GM21447 (cell line): Measurements from ENCODE around the gene RNF133.
"Not testable (repeated sequence)": the region's sequence is repeated elsewhere in the genome, so short reads cannot be mapped to it uniquely, and the experiment has no call there.

Experiments
- ATAC-seq: cut with Tn5 transposase; IDR thresholded peaks from one replicate; pipeline ENCODE4 v1.9.1; 2021; ENCODE audit not compliant: unreplicated experiment

Gene RNF133

GRCh38 chr7:122691569-122692235, 7.2 kb downstream of the RNF133 start:
- ATAC-seq, result no peak

DNA sequence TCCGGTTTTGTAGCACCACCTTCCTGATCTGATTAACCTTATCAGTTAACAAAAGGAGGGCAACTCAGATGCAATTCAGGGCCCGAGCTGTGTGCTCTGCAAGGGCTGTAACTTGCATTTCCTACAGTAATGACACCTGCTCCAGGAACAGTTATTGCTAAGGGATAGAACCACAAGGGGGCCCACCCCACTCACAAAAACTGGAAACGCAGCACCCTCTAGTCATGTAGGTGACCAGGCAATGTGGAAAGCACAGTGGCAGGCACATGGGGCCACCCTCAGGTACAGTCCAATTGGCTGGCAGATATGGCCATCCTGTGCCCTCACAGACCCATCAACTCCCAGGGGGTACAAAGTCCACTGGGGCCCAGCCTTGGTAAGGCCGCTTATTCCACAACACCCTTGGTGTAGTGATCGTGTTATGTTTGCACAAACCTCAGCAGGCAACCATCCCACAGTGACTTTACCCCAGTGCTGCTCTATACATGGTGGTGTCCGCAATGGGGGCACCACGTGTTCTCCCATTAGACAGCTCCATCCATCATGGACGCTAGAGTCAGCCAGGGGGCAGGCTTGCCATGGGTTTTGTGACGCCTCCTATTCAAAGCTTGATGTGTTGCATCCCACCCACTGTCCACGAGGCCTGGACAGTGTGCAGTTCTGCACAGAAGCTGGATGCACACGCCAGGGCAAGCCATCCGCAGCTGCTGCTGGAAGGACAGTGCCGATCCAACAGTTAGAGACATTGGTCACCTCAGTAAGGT, 9.4 kb downstream of the RNF133 start:
- ATAC-seq, result no peak

GRCh38 chr7:122688400-122688998, 10.4 kb downstream of the RNF133 start:
- no peak for ATAC-seq

DNA sequence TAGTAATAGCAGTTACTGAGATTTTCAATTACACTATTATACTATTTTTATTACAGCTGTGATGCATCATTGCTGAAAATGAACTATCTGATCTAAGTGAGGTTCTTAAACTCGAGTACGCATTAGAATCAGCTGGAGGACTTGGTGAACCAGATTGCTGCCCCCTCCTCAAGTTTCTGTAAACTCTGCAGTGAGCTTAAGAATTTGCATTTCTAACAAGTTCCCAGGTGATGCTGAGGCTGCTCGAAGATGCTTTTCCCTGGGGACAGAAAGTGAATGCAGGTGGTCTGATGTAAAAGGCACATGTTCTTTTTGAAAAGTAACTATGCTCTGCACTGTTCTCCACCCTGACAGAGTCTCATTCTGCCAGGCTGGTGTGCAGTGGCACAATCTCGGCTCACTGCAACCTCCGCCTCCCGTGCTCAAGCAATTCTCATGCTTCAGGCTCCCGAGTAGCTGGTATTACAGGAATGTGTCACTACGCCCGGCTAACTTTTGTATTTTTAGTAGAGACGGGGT, 12.5 kb downstream of the RNF133 start:
- no peak for ATAC-seq

DNA sequence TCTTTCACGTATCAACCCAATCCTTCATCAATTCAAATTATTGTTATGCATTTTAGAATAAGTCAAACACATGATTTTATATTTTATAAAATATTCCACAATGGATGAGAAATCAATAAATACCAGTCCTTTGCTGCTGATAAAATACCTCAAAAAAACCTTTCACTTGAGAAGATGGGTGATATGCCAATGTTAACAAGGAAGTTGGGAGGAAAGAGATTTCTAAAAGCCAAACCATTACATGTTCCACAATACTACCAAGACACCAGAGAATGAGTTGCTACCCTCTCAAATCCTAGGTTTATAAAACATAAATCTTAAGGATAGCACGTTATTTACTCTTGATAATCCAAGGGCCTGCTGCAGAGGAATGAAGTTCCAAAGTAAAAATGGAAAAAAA, 14.4 kb downstream of the RNF133 start:
- ATAC-seq, result no peak

- ATAC-seq, result no peak
Observed at GRCh38 chr7:122682815-122683550, 15.9 kb downstream of the RNF133 start.

- not testable (repeated sequence) for ATAC-seq
Observed at GRCh38 chr7:122681186-122681585, 17.7 kb downstream of the RNF133 start.

GRCh38 chr7:122679813-122680212, 19.1 kb downstream of the RNF133 start:
- ATAC-seq, result no peak

GRCh38 chr7:122679269-122679709, 19.6 kb downstream of the RNF133 start:
- not testable (repeated sequence) for ATAC-seq

DNA sequence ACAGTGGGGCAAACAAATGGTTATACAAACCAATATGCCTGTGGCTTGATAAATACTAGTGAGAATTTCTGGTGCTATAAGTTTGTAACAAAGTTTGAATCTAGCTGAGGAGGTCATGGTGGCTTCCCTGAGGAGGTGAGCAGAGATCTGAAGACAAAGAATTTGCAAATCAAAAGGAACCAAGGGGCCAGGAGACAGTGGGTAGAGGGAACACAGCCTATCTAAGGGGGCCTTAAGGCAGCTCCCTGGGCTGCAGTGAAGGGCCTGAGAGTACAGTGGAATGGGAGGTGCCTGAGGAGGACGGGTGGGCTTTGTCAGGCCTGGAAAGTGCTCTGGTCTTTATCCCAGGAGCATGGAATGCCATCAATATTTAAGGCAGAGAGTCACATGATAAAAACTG, 21.8 kb downstream of the RNF133 start:
- ATAC-seq, result no peak

- no peak for ATAC-seq
Observed at GRCh38 chr7:122676466-122676865, 22.5 kb downstream of the RNF133 start.

- ATAC-seq, result no peak
Observed at GRCh38 chr7:122675621-122676020, 23.3 kb downstream of the RNF133 start.

DNA sequence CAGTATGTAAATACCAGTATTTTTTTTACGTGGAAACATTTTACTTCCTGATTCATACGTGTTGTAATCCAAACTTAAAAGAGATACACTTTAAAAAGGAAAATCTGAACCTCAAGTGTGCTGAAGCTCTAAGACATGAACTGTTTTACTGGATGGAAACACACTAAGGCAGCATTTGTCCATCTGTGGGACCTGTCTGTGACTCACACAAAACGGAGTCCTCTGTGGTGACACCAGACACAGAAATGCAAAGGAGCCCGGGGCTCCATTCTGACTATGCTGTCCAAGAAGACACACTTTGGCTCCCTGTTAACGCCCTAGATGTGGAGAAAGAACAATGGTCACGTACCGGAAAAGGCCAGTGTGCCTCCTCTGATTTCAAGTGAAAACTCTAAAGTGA, 23.9 kb downstream of the RNF133 start:
- ATAC-seq, result no peak

GRCh38 chr7:122674502-122674901, 24.4 kb downstream of the RNF133 start:
- ATAC-seq, result no peak

- ATAC-seq, result no peak
Observed at GRCh38 chr7:122673951-122674350, 25.0 kb downstream of the RNF133 start.

GRCh38 chr7:122672536-122672935, 26.4 kb downstream of the RNF133 start:
- ATAC-seq, result no peak

- no peak for ATAC-seq
Observed at GRCh38 chr7:122663733-122664132, 35.2 kb downstream of the RNF133 start.

DNA sequence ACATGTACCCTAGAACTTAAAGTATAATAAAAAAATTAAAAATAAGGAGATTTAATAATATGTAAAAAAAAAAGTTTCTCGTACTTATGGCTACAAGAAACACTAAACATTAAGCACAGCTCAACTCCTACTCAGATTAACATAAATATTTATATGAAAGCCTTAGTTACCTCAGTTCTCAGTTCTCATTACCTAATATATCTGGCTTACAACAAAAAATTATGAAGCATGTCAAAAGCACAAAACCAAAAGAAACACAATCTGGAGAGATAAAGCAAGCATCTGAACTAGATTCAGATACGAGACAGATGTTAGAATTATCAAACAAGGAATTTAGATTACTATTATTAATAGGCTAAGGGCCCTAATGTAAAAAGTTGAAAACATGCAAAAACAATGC, 40.1 kb downstream of the RNF133 start:
- ATAC-seq, result no peak

DNA sequence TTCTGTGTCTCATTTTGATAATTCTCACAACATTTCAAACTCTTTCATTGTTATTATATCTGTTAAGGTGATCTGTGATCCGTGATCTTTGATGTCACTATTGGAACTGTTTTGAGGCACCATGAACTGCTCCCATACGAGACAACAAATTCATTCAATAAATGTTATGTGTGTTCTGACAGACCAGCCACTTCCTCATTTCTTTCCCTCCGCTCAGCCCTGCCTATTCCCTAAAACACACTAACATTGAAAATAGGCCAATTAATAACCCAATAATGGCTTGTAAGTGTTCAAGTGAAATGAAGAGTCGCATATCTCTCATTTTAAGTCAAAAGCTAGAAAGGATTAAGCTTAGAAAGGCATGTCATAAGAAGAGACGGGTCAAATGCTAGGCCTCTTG, 45.2 kb downstream of the RNF133 start:
- no peak for ATAC-seq

DNA sequence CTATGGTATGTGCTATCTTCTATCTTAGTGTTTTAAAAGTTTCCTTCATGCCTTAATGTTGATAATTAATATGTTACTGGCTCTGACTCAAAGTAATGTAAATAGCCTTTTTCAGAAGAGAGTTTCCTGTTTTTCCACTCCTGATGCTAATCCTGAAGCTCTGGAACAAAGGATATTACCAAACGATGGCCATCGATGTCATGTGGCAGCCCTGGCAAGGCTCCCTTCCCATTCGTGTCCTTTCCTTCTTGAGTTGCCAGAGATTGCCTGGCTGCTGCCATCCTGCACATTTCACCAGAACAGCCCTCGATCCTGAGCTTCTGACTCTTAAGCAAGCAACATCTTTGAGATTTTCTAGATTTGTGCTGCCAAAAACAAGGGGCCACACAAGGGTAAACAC, 46.0 kb downstream of the RNF133 start:
- ATAC-seq, result no peak

- no peak for ATAC-seq
Observed at GRCh38 chr7:122651451-122651850, 47.5 kb downstream of the RNF133 start.
